Measurements from ENCODE around the gene ATXN10. TPM values are rescaled to one million over a fixed set of nuclear protein-coding genes. Genes with fewer than 3 reads are reported as not detected.

Gene ATXN10
- total and polyA plus RNA-seq, 2 of the 13 experiments (the other 11 are each of a cell fraction or from before 2014, with no cell fraction given): 60.1 to 194 TPM

DNA sequence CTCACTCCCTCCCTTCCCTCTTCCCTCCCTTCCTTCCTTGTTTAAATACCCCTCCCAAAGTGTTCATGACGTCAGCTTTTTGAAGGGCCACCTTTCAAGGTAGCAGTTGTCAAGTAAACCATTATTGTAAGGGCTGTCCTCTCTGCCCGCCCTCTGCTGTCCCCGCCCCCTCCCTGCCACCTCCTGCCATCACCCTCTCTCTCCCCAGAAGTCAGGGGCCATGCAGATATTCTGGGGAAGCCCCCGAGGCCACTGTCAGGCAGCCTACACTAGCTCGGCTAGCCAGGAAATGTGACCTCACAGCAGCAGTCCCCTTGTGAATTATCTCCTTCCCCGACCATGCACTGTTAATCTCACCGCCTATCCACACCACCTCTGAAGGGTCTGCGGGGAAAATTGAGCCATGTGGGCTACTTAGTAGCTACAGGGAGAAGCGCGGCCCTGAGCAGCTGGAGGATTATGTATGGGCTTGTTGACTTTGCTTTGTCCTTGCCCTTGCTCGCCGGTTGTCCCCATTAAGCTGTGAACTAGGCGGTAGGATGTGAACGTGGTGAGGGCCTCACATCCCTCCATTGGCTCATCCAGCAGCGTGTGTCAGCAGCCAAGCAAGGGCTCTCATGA lies 42.1 kb upstream of the ATXN10 start (continued):
- TF ChIP-seq, protein P1, sequence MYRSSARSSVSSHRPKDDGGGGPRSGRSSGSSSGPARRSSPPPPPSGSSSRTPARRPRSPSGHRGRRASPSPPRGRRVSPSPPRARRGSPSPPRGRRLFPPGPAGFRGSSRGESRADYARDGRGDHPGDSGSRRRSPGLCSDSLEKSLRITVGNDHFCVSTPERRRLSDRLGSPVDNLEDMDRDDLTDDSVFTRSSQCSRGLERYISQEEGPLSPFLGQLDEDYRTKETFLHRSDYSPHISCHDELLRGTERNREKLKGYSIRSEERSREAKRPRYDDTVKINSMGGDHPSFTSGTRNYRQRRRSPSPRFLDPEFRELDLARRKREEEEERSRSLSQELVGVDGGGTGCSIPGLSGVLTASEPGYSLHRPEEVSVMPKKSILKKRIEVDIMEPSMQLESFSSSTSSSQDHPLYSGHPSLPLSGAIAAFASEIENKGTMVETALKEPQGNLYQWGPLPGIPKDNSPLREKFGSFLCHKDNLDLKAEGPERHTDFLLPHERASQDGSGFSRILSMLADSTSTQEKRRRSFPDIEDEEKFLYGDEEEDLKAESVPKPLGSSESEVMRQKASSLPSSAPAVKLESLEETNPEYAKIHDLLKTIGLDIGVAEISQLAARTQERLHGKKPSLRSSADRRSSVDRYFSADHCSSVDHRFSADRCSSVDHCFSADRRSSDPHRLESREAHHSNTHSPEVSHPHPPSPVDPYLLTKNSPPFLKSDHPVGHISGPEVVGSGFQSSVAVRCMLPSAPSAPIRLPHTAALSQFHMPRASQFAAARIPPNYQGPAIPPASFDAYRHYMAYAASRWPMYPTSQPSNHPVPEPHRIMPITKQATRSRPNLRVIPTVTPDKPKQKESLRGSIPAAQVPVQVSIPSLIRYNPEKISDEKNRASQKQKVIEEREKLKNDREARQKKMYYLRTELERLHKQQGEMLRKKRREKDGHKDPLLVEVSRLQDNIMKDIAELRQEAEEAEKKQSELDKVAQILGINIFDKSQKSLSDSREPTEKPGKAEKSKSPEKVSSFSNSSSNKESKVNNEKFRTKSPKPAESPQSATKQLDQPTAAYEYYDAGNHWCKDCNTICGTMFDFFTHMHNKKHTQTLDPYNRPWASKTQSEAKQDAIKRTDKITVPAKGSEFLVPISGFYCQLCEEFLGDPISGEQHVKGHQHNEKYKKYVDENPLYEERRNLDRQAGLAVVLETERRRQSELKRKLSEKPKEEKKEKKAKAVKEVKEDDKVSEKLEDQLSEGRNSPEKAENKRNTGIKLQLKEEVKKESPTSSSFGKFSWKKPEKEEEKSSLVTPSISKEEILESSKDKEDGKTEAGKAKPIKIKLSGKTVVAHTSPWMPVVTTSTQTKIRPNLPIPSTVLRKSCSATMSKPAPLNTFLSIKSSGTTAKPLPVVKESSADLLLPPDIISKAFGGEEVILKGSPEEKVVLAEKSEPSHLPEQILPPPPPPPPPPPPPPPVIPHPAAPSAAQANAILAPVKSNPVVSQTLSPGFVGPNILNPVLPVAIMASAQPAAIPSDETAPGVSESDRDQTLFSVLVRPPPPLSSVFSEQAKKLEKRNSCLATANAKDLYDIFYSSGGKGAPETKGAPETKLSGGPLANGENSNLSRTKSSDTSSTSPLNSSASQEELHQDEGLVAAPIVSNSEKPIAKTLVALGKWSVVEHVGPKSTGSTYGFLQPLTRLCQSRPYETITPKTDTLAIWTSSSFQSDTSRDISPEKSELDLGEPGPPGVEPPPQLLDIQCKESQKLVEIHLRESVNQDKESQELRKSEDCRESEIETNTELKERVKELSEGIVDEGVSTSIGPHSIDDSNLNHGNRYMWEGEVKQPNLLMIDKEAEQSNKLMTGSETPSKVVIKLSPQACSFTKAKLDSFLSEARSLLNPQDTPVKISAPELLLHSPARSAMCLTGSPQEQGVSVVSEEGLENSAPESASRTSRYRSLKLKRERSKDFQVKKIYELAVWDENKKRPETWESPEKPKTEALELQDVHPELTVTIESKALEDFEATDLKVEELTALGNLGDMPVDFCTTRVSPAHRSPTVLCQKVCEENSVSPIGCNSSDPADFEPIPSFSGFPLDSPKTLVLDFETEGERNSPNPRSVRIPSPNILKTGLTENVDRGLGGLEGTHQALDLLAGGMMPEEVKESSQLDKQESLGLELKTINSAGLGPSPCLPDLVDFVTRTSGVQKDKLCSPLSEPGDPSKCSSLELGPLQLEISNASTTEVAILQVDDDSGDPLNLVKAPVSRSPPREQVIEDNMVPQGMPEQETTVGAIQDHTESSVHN (CRISPR knock-in tag; IDR thresholded peaks at IDR 0.05): peak; percentile 82; the same call in 1 of the 2 replicates
- peak; percentile 10 for TF ChIP-seq YY1 (IDR thresholded peaks at IDR 0.05; ENCODE audit: insufficient read depth, insufficient replicate concordance, low read depth, low read length)
- TF ChIP-seq TOE1 (CRISPR knock-in tag; IDR thresholded peaks at IDR 0.05): no peak
- TF ChIP-seq FOXK2 (IDR thresholded peaks at IDR 0.05): peak; percentile 42; the same call in 1 of the 2 replicates
- peak; percentile 49; the same call in 1 of the 2 replicates for TF ChIP-seq FOSL2 (CRISPR knock-in tag; IDR thresholded peaks at IDR 0.05)
- TF ChIP-seq, protein P2, sequence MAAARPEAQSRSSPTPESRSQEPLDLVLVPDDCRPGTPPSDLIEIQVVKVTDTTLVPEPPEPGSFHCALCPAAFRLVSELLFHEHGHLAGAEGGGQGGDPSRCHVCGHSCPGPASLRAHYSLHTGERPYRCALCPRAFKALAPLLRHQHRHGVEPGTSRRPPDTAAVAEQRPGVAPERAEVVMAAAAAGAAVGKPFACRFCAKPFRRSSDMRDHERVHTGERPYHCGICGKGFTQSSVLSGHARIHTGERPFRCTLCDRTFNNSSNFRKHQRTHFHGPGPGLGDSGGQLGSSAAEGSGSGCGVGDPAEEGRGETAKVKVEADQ (CRISPR knock-in tag; IDR thresholded peaks at IDR 0.05; ENCODE audit: borderline replicate concordance): peak; percentile 39; the same call in 1 of the 2 replicates
- TF ChIP-seq, protein P3, sequence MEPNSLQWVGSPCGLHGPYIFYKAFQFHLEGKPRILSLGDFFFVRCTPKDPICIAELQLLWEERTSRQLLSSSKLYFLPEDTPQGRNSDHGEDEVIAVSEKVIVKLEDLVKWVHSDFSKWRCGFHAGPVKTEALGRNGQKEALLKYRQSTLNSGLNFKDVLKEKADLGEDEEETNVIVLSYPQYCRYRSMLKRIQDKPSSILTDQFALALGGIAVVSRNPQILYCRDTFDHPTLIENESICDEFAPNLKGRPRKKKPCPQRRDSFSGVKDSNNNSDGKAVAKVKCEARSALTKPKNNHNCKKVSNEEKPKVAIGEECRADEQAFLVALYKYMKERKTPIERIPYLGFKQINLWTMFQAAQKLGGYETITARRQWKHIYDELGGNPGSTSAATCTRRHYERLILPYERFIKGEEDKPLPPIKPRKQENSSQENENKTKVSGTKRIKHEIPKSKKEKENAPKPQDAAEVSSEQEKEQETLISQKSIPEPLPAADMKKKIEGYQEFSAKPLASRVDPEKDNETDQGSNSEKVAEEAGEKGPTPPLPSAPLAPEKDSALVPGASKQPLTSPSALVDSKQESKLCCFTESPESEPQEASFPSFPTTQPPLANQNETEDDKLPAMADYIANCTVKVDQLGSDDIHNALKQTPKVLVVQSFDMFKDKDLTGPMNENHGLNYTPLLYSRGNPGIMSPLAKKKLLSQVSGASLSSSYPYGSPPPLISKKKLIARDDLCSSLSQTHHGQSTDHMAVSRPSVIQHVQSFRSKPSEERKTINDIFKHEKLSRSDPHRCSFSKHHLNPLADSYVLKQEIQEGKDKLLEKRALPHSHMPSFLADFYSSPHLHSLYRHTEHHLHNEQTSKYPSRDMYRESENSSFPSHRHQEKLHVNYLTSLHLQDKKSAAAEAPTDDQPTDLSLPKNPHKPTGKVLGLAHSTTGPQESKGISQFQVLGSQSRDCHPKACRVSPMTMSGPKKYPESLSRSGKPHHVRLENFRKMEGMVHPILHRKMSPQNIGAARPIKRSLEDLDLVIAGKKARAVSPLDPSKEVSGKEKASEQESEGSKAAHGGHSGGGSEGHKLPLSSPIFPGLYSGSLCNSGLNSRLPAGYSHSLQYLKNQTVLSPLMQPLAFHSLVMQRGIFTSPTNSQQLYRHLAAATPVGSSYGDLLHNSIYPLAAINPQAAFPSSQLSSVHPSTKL (CRISPR knock-in tag; IDR thresholded peaks at IDR 0.05): peak; percentile 67
- TF ChIP-seq, protein P4, sequence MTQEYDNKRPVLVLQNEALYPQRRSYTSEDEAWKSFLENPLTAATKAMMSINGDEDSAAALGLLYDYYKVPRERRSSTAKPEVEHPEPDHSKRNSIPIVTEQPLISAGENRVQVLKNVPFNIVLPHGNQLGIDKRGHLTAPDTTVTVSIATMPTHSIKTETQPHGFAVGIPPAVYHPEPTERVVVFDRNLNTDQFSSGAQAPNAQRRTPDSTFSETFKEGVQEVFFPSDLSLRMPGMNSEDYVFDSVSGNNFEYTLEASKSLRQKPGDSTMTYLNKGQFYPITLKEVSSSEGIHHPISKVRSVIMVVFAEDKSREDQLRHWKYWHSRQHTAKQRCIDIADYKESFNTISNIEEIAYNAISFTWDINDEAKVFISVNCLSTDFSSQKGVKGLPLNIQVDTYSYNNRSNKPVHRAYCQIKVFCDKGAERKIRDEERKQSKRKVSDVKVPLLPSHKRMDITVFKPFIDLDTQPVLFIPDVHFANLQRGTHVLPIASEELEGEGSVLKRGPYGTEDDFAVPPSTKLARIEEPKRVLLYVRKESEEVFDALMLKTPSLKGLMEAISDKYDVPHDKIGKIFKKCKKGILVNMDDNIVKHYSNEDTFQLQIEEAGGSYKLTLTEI (CRISPR knock-in tag; conservative IDR thresholded peaks at IDR 0.05): no peak
- TF ChIP-seq, protein P5, sequence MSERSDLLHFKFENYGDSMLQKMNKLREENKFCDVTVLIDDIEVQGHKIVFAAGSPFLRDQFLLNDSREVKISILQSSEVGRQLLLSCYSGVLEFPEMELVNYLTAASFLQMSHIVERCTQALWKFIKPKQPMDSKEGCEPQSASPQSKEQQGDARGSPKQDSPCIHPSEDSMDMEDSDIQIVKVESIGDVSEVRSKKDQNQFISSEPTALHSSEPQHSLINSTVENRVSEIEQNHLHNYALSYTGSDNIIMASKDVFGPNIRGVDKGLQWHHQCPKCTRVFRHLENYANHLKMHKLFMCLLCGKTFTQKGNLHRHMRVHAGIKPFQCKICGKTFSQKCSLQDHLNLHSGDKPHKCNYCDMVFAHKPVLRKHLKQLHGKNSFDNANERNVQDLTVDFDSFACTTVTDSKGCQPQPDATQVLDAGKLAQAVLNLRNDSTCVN (CRISPR knock-in tag; IDR thresholded peaks at IDR 0.05; ENCODE audit: borderline replicate concordance): no peak
- peak; percentile 40; the same call in 1 of the 2 replicates for TF ChIP-seq ZFY (CRISPR knock-in tag; IDR thresholded peaks at IDR 0.05)
- TF ChIP-seq ZNF501 (CRISPR knock-in tag; IDR thresholded peaks at IDR 0.05): no peak
- TF ChIP-seq ZMYM2 (CRISPR knock-in tag; IDR thresholded peaks at IDR 0.05): no peak
- no peak for TF ChIP-seq RAD51 (IDR thresholded peaks at IDR 0.05; ENCODE audit: borderline replicate concordance)

Measured in HepG2 (cell line).